GM12891 (cell line): ENCODE measurements around the gene MARVELD1.

Source experiments
- PAX5 ChIP-seq: IDR thresholded peaks from 2 replicates; pipeline ENCODE4 v1.6.1; 2011; ENCODE audit warnings: low read length, moderate library complexity, mild to moderate bottlenecking; ENCODE audit not compliant: insufficient read depth, severe bottlenecking
- POLR2A ChIP-seq: IDR thresholded peaks from 2 replicates; pipeline ENCODE4 v1.6.1; 2011; ENCODE audit warnings: low read depth, low read length, control low read depth
- POLR2AphosphoS5 ChIP-seq: IDR thresholded peaks from 2 replicates; pipeline ENCODE4 v1.6.1; 2011; ENCODE audit warnings: low read depth, low read length, control low read depth
- POU2F2 ChIP-seq: IDR thresholded peaks from 2 replicates; pipeline ENCODE4 v1.6.1; 2011; ENCODE audit warnings: low read depth, mild to moderate bottlenecking, control low read depth, low read length, moderate library complexity
- SPI1 ChIP-seq: IDR thresholded peaks from 2 replicates; pipeline ENCODE4 v1.6.1; 2011; ENCODE audit warnings: low read depth, low read length, control low read depth
- TAF1 ChIP-seq: IDR thresholded peaks from 2 replicates; pipeline ENCODE4 v1.6.1; 2011; ENCODE audit warnings: low read depth, low read length, control low read depth

GRCh38 chr10:97690133-97690532 lies 23.4 kb upstream of the MARVELD1 start:
- TF ChIP-seq POLR2A (no peak), POLR2AphosphoS5 (no peak), SPI1 (no peak), TAF1 (no peak), PAX5 (no peak), POU2F2 (no peak)
